HepG2 (cell line): ENCODE measurements around the gene PTPRU. TPM values are rescaled to one million over a fixed set of nuclear protein-coding genes. Genes with fewer than 3 reads are reported as not detected.
A peak's percentile ranks its signal among the peaks of the same experiment; 100 is the strongest.

ENCODE experiments used
- BCL6 ChIP-seq: IDR thresholded peaks from 2 replicates; pipeline ENCODE4 v1.6.1; 2016; ENCODE audit warnings: missing genetic modification reagents, missing compliant biosample characterization
- CCAR2 ChIP-seq: fragments of 200-400 bp; formaldehyde crosslinking; optimal IDR thresholded peaks from 2 replicates; pipeline ENCODE3; 2018; ENCODE audit warnings: low read depth, mild to moderate bottlenecking, low read length, moderate library complexity
- CREBL2 ChIP-seq: sonication (generic); formaldehyde crosslinking; IDR thresholded peaks from 2 replicates; pipeline ENCODE4 v1.8.1; 2023; ENCODE audit warnings: missing genetic modification reagents, mild to moderate bottlenecking, borderline replicate concordance
- JARID2 ChIP-seq: sonication (generic); formaldehyde crosslinking; IDR thresholded peaks from 2 replicates; pipeline ENCODE4 v1.8.1; 2023; ENCODE audit warnings: missing genetic modification reagents, inconsistent platforms; ENCODE audit not compliant: insufficient replicate concordance
- JUNB ChIP-seq: sonication (generic); formaldehyde crosslinking; IDR thresholded peaks from 2 replicates; pipeline ENCODE4 v1.8.0; 2022; ENCODE audit warnings: missing genetic modification reagents, mild to moderate bottlenecking, borderline replicate concordance
- KLF12 ChIP-seq: sonication (generic); formaldehyde crosslinking; IDR thresholded peaks from 2 replicates; pipeline ENCODE4 v1.4.0; 2020; ENCODE audit warnings: missing genetic modification reagents, borderline replicate concordance
- MAF1 ChIP-seq: sonication (generic); formaldehyde crosslinking; IDR thresholded peaks from 2 replicates; pipeline ENCODE4 v1.5.0; 2020; ENCODE audit warnings: missing genetic modification reagents, borderline replicate concordance
- PAF1 ChIP-seq: IDR thresholded peaks from 2 replicates; pipeline ENCODE4 v1.6.1; 2016; ENCODE audit warnings: missing genetic modification reagents, missing compliant biosample characterization
- PATZ1 ChIP-seq: sonication (generic); formaldehyde crosslinking; IDR thresholded peaks from 2 replicates; pipeline ENCODE4 v1.4.0; 2020; ENCODE audit warnings: missing genetic modification reagents
- POLR2AphosphoS5 ChIP-seq: IDR thresholded peaks from 2 replicates; pipeline ENCODE4 v1.6.1; 2012; ENCODE audit warnings: low read depth, low read length
- PRMT3 ChIP-seq: sonication (generic); formaldehyde crosslinking; IDR thresholded peaks from 2 replicates; pipeline ENCODE4 v1.8.1; 2022; ENCODE audit warnings: low read depth, mild to moderate bottlenecking, moderate library complexity, missing genetic modification reagents, borderline replicate concordance
- RAD51 ChIP-seq: fragments of 450-650 bp; IDR thresholded peaks from 2 replicates; pipeline ENCODE4 v1.6.1; 2016; ENCODE audit warnings: borderline replicate concordance
- REL ChIP-seq: sonication (generic); formaldehyde crosslinking; conservative IDR thresholded peaks from 2 replicates; pipeline ENCODE4 v1.8.0; 2022; ENCODE audit warnings: mild to moderate bottlenecking, missing genetic modification reagents, moderate library complexity
- RNF2 ChIP-seq: fragments of 450-650 bp; conservative IDR thresholded peaks from 2 replicates; pipeline ENCODE4 v1.6.1; 2016; ENCODE audit warnings: low read depth
- SMARCC2 ChIP-seq: fragments of 450-650 bp; IDR thresholded peaks from 2 replicates; pipeline ENCODE4 v1.6.1; 2017; ENCODE audit warnings: antibody characterized with exemption, mild to moderate bottlenecking
- SOX6 ChIP-seq, 2 experiments: fragments of 450-650 bp in 1 of 2; sonication (generic) in 1 of 2; formaldehyde crosslinking in 1 of 2; IDR thresholded peaks; 2 replicates each; pipeline versions ENCODE4 v1.4.0 to v1.6.1; 2017 to 2020; ENCODE audit warnings: antibody characterized with exemption in 1 of 2, mild to moderate bottlenecking in 1 of 2, missing genetic modification reagents in 1 of 2
- SRSF1 ChIP-seq: fragments of 200-400 bp; formaldehyde crosslinking; optimal IDR thresholded peaks from 2 replicates; pipeline ENCODE3; 2017; ENCODE audit warnings: mild to moderate bottlenecking, low read depth, low read length, moderate library complexity
- ZBTB2 ChIP-seq: sonication (generic); formaldehyde crosslinking; IDR thresholded peaks from 2 replicates; pipeline ENCODE4 v1.8.0; 2022; ENCODE audit warnings: low read depth, missing genetic modification reagents
- ZNF205 ChIP-seq: IDR thresholded peaks from 2 replicates; pipeline ENCODE4 v1.6.1; 2018; ENCODE audit warnings: missing biosample characterization, missing genetic modification reagents
- ZNF224 ChIP-seq: sonication (generic); formaldehyde crosslinking; IDR thresholded peaks from 2 replicates; pipeline ENCODE4 v1.5.0; 2020; ENCODE audit warnings: mild to moderate bottlenecking, missing genetic modification reagents
- ZNF234 ChIP-seq: sonication (generic); formaldehyde crosslinking; conservative IDR thresholded peaks from 2 replicates; pipeline ENCODE4 v1.5.1; 2020; ENCODE audit warnings: mild to moderate bottlenecking, missing genetic modification reagents
- ZNF414 ChIP-seq: sonication (generic); formaldehyde crosslinking; IDR thresholded peaks from 2 replicates; pipeline ENCODE4 v1.5.0; 2020; ENCODE audit warnings: missing genetic modification reagents
- ZNF501 ChIP-seq: sonication (generic); formaldehyde crosslinking; IDR thresholded peaks from 2 replicates; pipeline ENCODE4 v1.5.1; 2020; ENCODE audit warnings: mild to moderate bottlenecking, moderate library complexity, missing genetic modification reagents
- ZNF558 ChIP-seq: sonication (generic); formaldehyde crosslinking; IDR thresholded peaks from 2 replicates; pipeline ENCODE4 v1.9.0; 2022; ENCODE audit warnings: mild to moderate bottlenecking, missing genetic modification reagents, borderline replicate concordance
- ZNF580 ChIP-seq: IDR thresholded peaks from 2 replicates; pipeline ENCODE4 v1.6.1; 2016; ENCODE audit warnings: low read depth, borderline replicate concordance
- ZNF879 ChIP-seq: sonication (generic); formaldehyde crosslinking; IDR thresholded peaks from 2 replicates; pipeline ENCODE4 v1.8.1; 2023; ENCODE audit warnings: missing genetic modification reagents
- polyA plus RNA-seq, 8 experiments: library from polyadenylated mRNA; depleted of rRNA in 3 of 8; stranded (reverse) in 7 of 8; unstranded in 1 of 8; fragments of >200 nt; fragmentation: Illumina TruSeq in 4 of 8; extraction: Trizol in 4 of 8; gene quantifications; 2 replicates each; pipeline versions ENCODE4 v1.2.1 to v1.2.3, GENCODE V29; 2011 to 2016; ENCODE audit warnings: low read depth in 4 of 8, missing spikeins in 1 of 8, mixed read lengths in 1 of 8; ENCODE audit not compliant: insufficient read depth in 1 of 8
- total RNA-seq, 5 experiments: library from RNA; depleted of rRNA; stranded (reverse); fragments of >200 nt; fragmentation: Illumina TruSeq; extraction: Trizol; gene quantifications; 2 replicates each; pipeline ENCODE4 v1.2.3, GENCODE V29; 2016; ENCODE audit warnings: low read depth in 1 of 5

PTPRU gene
- total and polyA plus RNA-seq, 2 of the 13 experiments (the other 11 are each of a cell fraction or from before 2014, with no cell fraction given): 21.6 to 22.3 TPM

GRCh38 chr1:29230553-29231378 is 5.6 kb upstream of the PTPRU start, which contains the start of gene MECR (continued):
- no peak for TF ChIP-seq JUNB (CRISPR knock-in tag)
- no peak for TF ChIP-seq MAF1 (CRISPR knock-in tag)
- TF ChIP-seq KLF12: peak; percentile 92; the same call in 1 of the 2 replicates
- no peak for TF ChIP-seq PAF1 (CRISPR knock-in tag)
- TF ChIP-seq SMARCC2: no peak
- TF ChIP-seq ZNF414: no peak; the same call in 1 of the 2 replicates
- no peak for TF ChIP-seq REL
- TF ChIP-seq BCL6 (CRISPR knock-in tag): peak; percentile 19; the same call in 1 of the 2 replicates
- no peak for TF ChIP-seq JARID2 (CRISPR knock-in tag)
- 0 out of 2 replicates have a peak, but pooled peaks have one; percentile 57 for TF ChIP-seq ZNF580 (CRISPR knock-in tag)
- no peak for TF ChIP-seq ZNF205
- peak; percentile 82 for TF ChIP-seq POLR2AphosphoS5
- TF ChIP-seq RNF2: 0 out of 2 replicates have a peak, but pooled peaks have one; percentile 45
- peak; percentile 71 for TF ChIP-seq PATZ1 (CRISPR knock-in tag)
- no peak for TF ChIP-seq ZBTB2
- TF ChIP-seq ZNF558 (CRISPR knock-in tag): no peak
- no peak for TF ChIP-seq PRMT3
- no peak for TF ChIP-seq CCAR2
- TF ChIP-seq ZNF879: no peak
- no peak for TF ChIP-seq RAD51
- TF ChIP-seq SRSF1: no peak
- no peak for TF ChIP-seq ZNF224 (CRISPR knock-in tag)
- peak; percentile 96 for TF ChIP-seq ZNF501 (CRISPR knock-in tag)
- TF ChIP-seq ZNF234: no peak; the same call in 1 of the 2 replicates
- TF ChIP-seq SOX6 (IDR thresholded peaks at IDR 0.05): no peak
- TF ChIP-seq SOX6 (CRISPR knock-in tag; IDR thresholded peaks at IDR 0.05): 0 out of 2 replicates have a peak, but pooled peaks have one; percentile 3
- no peak for TF ChIP-seq CREBL2 (CRISPR knock-in tag)
